Retina (tissue), 1 donor: ENCODE measurements around the gene SASH1.
A peak's percentile ranks its signal among the peaks of the same experiment; 100 is the strongest.
"Not testable (repeated sequence)": the region's sequence is repeated elsewhere in the genome, so short reads cannot be mapped to it uniquely, and the experiment has no call there.

Experiments
- DNase-seq: peaks from one replicate; pipeline ENCODE4 v3.0.0-alpha.2; 2016

SASH1 gene

DNA sequence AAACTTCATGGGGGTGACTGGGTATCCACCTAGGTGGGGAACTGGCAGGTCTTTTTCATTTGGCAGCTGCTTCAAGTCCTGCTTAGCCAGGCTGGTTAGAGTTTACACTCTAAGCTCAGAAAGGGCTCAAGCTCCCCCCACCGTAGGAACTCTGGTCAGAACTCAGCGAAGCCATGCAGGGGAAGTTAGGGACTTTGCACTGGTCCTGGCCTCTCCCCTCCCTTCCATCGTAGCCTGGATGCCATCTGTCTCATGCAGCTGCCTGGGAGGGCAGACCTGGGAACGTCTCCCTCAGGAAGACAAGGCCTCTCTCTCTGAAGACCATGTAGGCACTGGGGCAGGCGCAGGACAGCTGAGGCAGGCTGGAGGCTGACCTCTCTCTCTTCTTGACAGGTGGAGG, 220.4 kb downstream of the SASH1 start:
- no peak for DNase-seq

DNA sequence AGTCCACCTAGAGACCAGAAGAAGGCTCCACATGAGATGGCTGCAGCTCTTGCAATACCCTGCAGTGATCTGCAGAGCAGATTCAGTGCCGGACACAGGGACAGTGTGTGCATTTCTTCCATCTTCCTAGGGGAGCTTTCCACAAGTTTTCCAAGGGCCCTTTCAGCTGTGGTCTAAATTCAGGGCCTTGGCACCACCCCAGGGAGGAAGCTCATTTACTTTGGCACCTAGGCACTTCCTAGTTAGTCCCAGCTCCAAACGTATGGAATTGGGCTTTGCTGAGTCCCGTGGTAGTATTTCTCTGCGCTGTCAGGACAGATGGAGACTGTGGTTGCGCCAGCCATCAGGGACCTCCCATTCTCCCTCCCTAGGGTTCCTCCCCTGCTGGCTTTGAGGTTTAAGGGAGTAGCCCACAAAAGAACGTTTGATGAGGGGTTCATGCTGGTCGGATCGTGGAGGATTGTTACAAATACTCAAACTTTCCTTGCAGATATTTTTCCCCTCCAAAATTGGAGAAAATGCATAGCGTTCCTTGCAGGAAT, 221.9 kb downstream of the SASH1 start:
- no peak for DNase-seq

DNA sequence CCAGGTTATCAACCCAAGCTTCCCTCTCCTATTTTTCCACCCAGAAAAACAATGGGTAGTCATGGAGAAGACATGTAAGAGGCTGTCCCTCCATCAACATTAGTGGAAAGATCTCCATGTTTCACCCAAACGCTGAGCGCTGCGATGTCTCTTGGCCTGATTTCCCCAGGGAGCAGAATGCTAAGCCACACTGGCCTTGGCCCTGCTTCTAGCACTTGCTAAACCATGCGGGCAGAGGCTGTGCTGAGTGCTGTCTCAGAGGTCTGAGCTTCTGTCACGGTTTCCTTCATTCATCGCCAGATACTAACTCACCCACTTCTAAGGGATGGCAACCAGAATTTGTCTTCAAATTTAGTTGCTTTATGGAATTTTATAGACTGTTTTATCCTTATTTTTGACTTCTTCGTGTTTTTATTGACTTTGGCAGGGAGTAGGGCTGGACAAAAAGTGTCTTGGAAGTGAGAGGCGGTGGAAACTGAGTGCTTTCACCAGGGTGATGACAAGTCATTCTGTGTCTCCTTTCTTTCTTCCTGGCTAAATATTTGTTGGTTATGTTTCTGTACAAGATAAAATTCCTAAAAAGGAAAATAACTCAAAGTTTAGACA, 222.8 kb downstream of the SASH1 start:
- no peak for DNase-seq

DNA sequence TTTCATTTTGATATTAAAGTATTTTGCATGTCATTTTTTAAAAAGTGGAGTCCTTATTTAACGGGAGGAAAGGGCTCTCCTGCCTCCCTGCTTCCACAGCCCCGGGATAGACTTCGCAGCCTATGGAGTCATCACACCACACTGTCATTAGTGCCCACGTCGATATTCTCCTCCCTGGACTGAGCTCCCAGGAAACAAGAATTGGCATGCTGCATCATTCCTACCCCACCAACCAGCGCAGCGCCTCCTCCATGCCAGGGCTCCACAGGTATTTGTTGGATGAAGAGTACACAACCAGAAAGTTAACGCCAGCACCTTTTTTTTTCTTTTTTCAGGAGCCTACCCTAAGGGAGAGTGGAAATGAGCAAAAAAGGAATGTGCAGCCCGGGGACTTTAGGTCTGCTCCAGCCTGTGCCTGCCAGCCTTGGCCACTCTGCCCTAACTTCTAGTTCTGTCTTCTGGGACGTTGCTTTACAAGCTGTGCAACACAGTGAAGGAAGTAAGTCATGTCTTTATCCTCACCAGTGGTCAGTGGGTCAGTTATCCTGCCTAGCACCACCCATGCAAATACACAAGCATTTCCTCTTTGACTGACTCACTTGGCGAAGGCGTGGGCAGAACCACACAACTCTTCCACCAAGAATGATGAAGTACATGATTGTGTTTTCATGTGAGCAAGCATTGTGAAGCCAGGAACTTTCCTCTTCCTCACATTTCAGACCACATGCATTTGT, 223.5 kb downstream of the SASH1 start:
- DNase-seq = no peak

DNA sequence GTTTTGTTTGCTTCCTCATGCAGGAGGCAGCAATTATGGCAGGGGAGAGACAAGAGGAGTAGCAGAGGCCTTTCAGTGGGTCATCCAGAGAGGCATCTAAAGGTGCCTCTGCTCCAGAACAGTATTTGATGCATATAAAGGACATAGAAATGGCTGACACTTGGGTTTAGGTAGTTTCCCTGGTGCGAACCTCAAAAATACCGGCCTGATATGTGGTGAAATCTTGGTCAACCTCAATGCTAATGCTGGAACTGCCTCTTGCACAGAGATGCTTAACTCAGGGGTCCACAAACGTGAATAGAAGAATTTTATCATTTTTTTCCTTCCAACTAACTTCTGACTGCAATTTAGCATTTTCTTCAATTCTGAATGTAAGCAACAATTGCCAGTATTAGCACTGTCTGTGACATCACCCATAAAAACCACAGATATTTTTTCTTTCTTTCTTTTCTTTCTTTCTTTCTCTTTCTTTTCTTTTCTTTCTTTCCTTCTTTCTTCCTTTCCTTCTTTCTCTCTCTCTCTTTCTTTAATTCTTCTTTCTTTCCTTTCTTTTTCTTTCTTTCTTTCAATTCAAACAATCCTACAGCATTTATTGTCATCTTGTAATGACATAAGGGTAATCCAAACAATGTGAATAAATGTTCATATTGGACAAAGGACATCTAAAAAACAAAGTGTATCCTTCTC, 224.2 kb downstream of the SASH1 start:
- no peak for DNase-seq

DNA sequence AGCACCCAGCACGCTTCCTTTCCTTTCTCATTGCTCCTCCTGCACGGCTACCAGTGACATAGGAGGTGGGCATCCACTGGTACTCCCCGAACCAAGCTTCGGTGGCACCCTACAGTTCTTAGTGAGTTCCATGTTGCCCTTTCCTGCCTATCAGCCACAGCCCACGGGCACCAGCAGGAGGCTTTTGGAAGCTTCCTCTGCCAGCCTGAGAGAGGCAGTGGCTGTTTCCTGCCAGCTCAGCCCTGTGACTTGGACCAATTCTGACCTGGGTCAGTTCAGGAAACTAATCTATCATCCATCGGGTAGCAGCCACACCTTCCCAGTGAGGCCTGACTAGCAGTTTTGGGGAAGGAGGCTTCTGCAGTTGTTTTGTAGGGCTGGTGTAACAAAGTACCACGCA, 227.8 kb downstream of the SASH1 start:
- DNase-seq = no peak

DNA sequence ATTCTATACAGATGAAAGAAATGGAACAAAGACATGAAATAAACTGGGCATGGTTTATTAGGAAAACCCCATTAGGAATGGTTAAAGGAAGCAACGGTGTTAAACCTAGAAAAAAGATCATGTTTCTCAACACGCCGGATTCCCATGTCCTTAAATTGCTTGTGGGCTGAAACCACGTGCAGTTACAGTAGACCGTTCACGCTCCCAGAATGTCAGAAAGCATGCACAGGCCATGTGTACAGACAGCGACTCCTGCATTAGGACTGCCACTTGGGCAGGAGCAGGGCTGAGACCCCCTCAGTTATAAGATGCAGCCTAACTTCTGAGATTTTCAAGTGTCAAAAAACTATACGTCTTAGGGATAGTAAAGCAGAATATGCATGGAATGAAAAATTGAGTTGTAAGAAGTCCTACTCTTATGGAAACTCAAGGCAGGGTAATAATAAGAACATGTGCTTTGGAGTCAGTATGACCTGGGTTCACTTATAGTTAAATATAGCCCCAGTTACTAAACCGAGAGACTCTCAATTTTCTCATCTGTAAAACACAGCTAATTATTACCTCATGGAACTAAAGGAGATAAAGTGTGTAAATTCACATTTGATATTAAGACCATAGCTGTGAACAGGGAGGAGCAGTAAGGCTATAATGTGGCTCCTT, 230.2 kb downstream of the SASH1 start:
- DNase-seq = no peak

DNA sequence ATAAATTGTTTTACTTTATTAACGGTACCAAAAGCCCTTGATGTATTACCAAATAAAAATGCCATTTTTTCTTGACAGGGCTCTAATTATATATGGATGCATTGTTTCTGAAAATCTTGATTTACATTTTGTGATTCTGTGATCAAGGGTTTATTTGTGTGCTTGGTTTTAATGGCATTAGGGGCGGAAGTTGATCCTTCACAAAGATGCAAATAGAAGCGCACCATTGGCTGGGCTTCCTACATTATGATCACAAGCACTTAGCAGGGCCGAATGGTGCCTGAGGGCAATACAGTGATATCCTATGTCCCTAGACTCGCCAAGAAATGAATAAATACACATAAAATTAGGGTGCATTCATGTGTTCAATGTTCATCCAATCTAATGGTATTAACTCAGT, 231.3 kb downstream of the SASH1 start:
- no peak for DNase-seq

DNA sequence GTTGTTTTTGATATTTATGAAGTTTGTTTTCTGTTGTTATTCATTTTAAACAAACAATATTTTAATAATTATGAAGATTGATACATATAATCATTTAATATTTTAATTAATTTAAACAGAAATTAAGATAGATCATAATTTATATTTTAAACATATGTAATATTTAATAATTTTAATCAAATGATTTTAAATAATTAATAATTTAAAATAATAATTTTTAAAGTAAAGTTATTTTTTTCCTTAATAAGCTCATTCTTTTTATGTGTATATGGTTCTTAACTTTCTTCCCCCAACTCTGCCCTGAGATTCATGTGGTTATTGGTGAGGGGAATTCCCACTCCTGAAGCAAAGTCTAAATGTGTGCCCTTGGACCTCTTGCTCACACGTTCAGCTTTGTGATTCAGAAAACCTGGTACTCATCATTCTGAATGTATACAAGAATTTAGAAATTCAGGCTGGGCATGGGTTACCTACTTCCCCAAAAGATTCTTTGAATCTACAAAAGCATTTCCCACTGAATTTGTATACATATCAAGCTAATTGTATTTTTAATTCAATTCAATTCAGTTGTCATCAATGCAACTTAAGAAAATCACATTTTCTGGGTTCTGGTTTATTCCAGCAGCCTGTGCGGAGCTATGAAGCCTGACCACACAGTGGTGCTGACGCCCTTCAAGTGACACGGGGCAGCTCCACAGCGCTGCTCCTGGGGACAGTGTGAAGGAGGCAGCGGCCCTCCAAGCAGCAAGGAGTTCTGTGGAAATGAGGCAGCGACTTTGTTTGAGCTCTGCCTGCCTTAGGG, 235.2 kb downstream of the SASH1 start:
- DNase-seq = peak; percentile 73

DNA sequence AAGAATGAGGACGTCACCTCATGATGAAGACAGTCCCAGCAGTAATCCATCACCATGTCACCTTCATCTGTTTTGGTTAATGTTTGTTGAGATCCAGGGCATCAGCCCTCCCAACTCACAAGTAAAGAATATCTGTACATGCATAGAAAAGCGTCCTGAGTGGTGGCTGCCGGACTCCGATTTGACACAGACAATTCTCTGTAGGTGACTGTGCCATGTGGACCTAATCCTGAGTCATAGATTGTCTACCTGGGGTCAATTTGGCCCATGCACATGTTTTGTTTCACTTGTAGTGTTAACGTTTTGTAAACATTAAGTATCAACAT, 235.8 kb downstream of the SASH1 start:
- no peak for DNase-seq

DNA sequence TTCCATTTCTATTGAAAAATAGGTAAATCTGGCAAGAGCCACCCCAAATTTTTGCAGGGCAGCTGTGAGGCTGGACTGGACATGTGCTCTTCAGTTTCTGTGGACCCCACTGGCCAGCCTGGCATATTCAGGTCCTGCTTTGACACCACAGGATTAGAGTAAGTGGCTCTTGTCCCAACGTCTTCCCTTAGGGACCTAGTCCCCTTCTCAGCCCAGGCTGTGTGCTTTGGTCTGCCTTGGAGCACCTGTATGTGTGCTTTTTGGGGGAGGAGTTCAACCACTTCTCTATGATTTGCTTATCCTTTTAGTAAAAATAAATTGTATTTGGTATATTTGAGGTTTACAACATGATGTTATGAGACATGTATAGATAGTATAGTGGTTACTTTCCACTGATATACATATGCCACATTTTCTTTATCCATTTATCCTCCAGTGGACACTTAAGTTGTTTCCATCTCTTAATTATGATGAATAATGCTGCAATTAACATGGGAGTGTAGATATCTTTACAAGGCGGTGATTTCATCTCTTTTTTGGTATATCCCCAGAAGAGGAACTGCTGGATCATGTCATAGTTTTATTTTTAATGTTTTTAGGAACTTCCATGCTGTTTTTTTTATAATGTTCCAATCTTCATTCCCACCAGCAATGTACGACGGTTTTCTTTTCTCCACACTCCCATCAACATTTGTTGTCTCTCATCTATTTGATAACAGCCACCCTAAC, 236.4 kb downstream of the SASH1 start:
- DNase-seq = no peak

DNA sequence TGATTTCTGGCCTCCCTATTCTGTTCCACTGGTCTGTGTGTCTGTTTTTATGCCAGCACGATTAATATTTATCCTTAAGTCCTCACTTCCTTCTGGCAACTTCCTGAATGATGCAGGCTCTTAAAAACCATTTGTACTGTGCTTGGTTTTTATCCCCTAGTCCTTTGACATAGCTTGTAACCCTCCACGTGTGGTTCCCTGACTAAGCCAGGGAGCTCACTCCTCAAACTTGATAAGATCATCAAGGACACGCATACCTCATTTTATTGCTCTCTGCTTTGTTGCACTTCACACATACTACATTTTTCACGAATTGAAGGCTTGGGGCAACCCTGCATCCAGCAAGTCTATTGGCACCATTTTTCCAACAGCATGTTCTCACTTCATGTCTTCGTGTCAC, 237.8 kb downstream of the SASH1 start:
- DNase-seq = no peak

DNA sequence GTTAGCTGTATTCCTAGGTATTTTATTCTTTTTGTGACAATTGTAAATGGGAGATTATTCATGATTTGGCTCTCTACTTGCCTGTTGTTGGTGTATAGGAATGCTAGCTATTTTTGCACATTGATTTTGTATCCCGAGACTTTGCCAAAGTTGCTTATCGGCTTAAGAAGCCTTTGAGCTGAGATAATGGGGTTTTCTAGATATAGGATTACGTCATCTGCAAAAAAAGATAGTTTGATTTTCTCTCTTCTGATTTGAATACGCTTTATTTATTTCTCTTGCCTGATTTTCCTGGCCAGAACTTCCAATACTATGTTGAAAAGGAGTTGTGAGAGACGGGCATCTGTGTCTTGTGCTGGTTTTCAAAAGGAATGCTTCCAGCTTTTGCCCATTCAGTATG, 241.0 kb downstream of the SASH1 start:
- no peak for DNase-seq

DNA sequence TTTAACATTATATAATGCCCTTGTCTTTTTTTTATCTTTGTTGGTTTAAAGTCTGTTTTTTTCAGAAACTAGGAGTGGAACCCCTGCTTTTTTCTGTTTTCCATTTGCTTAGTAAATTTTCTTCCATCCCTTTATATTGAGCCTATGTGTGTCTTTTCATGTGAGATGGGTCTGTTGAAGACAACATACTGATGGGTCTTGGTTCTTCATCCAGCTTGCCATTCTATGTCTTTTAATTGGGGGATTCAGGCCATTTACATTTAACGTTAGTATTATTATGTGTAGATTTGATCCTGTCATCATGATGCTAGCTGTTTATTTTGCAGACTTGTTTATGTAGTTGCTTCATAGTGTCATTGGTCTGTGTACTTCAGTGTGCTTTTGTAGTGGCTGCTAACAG, 243.0 kb downstream of the SASH1 start:
- DNase-seq = not testable (repeated sequence)

DNA sequence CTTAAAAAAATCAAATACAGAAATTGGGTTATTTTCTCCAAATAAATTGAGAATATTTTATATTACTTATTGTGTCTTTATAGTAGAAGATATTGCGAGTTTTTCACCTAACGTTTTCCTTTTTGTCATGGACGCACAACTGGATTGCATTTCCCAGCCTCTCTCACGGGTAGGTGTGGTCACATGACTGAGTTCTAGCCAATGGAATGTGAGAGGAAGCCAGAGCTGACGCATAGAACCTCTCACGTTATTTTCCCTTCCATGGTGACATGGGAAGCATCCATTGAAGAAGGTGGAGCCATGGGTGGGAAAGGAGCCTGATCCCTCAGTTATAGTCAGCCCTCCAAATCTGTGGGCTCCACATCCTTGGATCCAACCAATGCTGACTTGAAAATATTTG, 248.2 kb downstream of the SASH1 start:
- no peak for DNase-seq

DNA sequence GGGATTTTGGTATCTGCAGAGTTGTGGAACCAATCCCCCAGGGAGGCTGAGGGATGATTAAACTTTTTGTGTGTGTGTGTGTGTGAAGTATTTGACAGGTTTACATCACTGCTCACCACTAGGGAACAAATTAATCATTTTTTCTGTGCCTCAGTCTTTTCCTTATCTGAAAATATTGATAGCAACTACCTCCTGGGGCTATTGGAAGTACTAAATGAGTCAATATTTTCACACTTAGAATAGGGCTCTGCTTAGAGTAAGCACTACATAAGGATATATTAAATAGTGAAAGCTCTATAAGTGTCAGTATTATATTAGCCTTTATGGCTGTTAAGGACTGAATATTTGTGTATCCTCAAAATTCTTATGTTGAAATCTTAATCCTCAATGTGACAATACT, 249.0 kb downstream of the SASH1 start:
- DNase-seq = no peak

DNA sequence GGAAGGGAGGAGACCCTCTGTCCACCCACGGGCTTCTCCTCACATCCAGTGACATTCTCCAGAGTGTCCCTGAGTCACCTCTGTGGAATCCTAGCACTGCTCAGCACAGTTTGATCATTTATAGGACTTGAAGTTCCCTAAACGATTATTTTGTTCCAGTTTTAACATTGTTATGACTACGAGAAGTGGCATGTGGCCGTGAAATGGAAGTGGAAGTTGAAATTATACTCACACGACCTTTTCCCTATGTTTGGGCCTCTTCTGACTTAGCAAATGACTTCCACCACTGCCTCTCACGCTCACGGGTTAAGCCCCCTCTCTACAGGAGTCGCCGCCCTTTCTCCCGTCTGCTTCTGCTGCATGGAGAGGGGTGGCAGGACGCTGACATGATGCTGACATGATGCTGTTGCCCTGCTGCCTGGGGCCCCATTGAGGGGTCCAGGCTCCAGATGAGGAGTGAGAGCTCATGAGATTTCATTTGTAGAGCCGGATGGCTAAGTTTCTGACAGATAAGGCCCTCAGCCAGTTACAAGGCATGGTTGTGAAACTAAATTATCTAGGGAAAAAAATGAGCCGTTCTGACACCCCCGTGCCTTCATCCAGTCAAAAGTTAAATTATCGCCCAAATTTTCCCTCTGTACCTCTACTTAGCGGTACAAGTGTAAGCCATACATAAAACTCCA, 250.6 kb downstream of the SASH1 start:
- no peak for DNase-seq

DNA sequence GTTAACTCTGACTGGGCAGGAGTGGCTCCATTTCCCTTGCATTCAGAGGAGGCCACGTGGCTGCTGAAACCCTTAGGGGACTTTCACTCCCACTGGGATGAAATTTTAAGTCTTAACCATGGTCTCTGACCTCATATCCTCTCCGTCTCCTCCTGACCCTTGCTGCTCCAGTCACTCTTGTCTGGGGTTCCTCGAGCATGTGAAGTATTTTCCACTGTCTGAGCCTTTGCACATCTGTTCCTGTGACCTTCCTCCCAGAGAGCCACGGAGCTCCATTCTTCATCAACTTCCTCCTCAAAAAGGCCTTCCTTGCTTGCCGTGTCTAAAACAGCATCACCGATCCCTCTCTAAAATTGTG, 251.2 kb downstream of the SASH1 start:
- DNase-seq = no peak

DNA sequence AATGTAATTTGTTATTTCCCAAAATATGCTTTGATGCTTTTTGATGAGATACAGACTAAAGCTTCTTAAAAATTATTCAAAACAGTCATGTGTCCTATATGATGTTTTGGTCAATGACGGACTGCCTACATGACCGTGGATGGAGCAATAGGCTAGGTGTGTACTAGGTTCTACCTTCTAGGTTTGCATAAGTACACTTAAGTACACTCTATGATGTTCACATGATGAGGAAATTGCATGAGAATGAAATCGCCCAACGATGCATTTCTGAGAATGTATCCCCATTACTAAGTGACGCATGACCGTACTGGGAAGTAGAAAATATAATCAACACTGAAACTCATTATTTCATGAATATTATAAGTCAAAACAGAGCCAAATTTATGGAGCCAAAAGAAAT, 252.9 kb downstream of the SASH1 start:
- no peak for DNase-seq

DNA sequence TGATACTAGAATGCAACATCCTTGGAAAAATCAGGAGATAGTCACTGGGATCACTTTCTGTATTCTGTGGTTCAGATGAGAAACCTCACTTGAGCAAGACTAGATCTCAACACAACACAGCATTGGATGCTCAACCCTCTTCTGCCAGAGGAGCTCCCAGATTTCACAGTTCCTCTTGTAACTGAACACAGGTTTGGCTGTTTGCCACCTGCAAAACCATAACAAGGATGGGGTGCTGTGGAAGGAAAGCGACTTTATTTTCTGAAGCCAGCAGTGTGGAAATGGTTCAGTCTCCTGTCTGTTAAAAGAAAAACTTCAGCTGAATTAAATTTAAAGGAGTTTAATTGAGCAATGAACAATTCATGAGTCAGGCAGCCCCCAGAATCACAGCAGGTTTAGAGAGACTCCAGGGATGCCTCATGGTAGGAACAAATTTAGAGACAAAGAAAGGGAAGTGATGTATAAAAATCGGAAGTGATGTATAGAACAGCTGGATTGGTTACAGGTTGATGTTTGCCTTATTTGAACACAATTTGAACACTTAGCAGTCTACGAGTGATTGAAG, 254.3 kb downstream of the SASH1 start:
- DNase-seq = no peak

DNA sequence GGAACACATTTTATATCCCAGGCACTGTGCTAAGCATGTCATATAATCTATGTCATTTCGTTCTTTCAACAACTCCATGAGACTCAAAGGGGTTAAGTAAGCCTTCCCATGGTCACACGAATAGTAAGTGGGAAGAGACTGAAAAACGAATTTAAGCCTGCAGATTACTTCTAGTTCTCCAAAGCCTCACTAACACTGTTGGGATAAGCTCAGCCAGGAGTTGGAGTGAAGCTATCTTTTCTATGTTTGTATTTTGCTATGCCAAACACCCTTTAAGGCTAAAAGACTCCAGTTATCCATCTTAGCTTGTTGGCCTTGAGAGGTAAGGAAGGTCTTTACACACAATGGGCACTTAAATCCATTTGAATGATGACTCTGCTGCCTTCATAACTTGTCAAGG, 256.1 kb downstream of the SASH1 start:
- no peak for DNase-seq
